ENCODE measurements around the gene KLF8.
"Not testable (repeated sequence)": the region's sequence is repeated elsewhere in the genome, so short reads cannot be mapped to it uniquely, and the experiment has no call there.

The KLF8 gene

DNA sequence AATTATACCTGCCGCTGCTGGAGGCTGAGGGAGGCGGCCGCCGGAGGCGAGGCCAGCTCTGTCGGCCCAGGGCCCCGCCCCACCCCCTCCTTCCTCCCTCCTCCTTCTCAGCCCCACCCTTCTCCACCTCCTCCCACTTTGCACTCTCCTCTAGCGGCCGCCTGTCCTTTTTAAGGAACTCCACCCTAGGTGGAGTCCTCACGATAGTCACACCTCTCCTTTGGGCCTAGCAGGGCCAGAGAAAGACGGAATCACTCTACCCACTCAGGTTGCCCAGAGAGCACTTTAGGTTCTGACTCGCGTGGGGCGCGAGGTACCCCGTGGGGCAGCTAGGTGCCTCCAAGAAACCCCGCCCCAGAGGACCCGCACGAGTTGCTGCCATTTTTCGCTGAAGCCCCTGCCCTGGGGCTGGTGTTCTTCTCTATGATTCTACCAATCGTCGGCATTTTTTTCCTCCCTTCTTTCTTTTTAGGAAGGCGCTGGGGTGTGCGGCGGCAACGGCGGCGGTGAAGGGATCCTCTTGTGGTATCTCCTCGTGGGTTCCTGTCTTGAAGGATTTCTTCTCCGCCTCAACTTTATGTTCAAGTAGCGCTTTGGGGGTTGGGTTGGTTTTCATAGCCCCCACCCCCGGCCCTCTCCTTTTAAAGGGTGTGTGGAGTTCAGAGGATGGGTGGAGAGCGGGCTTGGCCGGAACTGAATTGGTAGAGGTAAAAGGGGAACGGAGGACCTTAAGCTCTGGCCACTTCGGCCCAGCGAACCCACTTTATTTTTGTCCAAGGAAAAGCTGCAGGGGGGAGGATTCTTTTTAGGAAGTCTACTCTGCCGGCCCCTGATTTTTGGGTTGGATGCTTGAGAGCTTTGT, at the start of gene KLF8:
Gene KLF8, plus strand, starts transcription at position 136 of the 862 bp plus-strand sequence. CDS start 979 bp downstream, outside the sequence.
- DNase-seq (ENCODE audit: low read depth): peak; percentile 15

DNA sequence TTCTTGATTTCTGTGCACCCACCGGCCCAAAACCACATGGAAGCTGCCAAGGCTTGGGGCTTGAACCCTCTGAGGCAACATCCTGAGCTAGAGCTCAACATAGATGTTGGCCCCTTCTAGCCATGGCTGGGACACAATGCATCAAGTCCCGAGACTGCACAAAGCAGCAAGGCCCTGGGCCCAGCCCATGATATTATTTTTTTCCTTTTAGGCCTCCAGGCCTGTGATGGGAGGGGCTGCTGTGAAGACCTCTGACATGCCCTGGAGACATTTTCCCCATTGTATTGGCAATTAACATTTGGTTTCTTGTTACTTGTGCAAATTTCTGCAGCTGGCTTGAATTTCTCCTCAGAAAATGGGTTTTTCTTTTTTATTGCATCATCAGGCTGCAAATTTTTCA, 25.2 kb upstream of the KLF8 start:
- DNase-seq (ENCODE audit: low read depth): not testable (repeated sequence)

DNA sequence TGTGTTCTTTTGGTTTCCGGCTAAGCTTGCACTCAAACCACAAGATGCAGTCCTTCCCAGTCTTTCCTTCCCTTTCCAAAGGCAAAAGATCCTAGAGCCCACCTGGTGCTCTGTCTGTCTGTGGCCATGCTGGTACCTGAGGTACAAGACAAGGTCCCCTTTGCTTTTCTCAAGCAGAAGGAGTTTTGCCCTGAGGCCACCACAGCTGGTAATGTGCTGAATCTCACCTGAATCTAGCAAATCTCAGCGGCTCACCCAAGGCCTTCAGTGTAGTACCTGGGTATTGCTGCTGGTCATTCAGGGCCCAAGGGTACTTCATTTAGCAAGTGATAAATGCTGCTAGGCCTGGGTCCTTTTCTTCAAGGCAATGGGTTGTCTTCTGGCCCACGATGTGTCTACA, 20.5 kb upstream of the KLF8 start:
- DNase-seq (ENCODE audit: low read depth): no peak

DNA sequence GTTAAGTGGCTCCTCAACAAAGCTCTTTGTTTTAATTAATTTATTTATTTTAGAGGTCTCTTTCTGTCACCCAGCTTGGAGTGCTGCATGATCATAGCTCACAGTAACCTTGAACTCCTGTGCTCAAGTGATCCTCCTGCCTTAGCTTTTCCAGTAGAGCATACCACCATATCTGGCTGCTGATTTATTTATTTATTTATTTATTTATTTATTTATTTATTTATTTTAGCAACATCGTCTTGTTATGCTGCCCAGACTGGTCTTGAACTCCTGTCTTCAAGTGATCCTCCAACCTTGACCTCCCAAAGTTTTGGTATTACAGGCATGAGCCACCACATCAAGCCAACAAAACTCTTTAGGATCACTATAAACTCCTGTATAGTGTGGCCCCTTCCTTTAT, 15.8 kb upstream of the KLF8 start:
- DNase-seq (ENCODE audit: low read depth): no peak

DNA sequence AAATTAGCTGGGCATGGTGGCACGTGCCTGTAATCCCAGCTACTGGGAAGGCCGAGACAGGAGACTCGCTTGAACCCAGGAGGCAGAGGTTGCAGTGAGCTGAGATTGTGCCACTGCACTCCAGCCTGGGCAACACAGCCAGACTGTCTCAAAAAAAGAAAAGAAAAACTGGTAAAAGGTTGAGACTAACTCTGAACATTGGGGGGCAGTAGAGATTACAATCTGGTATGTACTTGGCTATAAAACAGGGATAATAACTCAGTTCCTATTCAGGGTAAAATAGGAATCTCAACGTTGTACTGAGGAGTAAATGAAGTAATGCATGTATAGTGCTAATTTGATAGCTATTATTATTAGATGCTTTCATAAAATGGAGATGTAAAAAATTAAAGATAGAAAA, 12.5 kb upstream of the KLF8 start:
- no peak for DNase-seq (ENCODE audit: low read depth)

DNA sequence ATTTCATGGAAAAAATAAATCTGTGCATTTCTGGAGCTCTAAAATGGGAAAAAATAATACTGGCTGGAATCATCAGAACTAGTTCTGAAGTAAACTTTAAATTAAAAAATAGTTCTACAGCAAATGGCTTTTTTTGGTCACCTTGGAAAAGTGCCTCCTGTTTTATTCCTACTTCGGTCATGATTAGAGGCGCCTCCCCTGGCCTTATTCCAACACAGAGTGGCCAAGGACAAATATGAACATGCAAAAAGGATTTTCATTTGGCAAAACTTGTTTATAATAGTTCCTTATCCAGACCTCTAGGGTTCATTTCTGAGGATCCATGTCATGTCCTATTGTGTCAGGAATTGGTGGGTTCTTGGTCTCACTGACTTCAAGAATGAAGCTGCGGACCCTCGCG, 11.1 kb upstream of the KLF8 start:
- DNase-seq (ENCODE audit: low read depth): no peak

DNA sequence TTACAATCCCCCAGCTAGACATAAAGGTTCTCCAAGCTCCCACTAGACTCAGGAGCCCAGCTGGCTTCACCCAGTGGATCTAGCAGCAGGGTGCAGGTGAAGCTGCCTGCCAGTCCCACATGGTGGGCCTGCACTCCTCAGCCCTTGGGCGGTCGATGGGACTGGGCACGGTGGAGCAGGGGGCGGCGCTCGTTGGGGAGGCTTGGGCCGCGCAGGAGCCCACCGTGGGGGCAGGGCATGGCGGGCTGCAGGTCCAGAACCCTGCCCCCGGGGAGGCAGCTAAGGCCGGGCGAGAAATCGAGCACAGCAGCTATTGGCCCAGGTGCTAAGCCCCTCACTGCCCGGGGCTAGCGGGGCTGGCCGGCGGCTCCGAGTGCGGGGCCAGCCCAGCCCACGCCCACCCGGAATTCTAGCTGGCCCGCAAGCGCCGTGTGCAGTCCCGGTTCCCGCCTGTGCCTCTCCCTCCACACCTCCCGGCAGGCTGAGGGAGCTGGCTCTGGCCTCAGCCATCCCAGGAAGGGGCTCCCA, 9.6 kb upstream of the KLF8 start:
- no peak for DNase-seq (ENCODE audit: low read depth)

DNA sequence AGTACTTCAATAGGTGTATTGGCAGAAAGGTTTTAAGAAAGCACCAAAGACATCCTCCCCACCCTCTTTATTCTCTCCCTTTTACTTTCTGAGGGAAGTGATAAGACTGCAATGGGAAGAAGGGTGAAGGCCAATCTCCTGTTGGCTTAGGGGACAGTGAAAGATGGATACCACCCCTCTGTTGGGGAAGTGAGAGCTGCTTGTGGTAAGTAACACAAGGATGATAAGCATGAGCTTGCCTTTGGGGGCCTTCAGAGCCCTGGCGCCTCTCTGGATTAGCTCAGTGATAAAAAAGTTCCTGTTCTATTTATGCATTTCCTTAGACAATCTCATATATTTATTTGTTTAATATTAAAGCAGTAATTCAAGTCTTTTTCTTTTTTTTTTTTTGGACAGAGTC, 5.2 kb upstream of the KLF8 start:
- no peak for DNase-seq (ENCODE audit: low read depth)

DNA sequence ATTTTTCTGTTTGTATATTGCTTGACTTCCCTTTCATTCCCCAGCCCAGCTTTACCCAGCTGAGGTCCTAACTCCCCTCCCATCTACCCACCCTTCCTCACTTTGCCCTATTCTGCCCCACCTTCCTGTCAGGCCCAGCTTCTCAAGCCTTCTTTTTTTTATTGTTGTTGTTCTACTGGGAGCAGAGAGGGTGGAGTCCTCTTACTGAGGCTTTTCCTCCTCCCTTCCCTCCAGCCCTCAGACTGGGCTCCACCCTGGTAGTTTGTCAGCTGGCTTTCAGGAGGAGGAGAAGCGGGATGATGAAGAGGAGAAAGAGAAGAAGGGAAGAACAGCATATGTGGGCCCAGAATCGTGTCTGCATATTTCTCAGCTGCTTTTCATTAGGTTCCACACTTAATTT, 3.2 kb upstream of the KLF8 start:
- DNase-seq (ENCODE audit: low read depth): no peak

DNA sequence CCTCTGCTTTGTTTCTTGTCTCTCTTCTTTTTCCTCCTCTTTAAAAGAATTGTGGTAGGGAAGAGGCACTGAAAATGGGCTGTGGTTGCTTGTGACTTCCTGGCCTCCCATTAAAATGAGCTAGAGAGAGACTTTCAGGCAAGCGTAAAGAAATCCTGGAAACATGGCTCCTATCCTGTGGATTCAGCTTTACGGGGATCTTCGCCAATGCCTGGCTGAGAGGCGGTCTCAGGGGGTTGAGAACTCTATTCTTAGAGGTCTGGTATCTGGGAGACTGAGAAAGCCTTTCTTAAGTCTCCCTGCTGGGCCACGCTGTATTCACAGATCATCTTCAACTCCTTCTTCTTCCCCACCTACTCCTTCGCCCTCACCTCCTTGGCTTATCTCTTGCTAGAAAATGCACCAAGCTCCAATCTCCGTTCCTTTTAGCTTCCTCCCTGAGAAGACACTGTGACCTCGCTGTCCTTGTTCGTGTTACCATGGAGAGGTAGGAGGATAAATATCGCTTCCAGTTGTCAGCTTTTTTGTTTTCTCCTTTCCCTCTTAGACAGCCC, 542 bp upstream of the KLF8 start:
- DNase-seq (ENCODE audit: low read depth): no peak

DNA sequence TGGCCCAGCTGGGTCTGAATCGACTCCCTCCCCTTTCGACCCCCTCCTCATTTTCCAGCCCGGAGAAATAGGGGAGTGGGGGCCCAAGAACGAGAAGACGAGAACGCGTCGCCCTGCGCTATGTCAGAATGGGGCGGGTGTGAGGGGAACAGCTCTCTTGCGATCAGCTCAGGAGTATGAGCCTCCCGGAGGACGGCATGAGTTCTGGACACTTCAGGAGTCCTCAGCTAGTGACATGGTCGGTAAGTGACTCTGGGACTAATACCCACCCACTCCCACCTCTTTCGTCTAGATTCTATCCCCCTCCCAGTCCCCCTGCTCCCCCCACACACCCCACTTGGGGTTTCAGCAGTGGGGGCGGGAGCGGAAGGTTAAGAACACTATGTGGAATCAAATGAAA, 944 bp downstream of the KLF8 start:
- no peak for DNase-seq (ENCODE audit: low read depth)

DNA sequence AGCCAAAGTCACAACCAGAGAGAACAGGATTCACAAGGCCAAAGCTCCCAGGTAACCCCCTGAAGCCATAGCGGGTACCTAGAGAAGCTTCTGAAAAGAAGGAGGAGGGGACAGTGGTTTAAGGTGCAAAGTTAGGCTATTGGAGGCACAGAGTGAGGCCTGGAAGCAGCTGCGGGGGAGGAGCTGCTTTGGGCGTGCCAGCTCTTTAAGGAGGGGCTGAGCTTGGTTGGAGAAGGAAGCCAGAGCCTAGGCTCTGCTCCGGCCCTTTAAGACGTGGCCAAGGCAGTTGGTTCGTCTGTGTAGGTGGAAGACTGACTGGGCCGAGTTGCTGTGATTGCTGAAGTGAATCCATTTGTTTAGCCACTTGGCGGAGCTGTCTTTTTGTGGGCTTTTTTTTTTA, 1.5 kb downstream of the KLF8 start:
- DNase-seq (ENCODE audit: low read depth): no peak

DNA sequence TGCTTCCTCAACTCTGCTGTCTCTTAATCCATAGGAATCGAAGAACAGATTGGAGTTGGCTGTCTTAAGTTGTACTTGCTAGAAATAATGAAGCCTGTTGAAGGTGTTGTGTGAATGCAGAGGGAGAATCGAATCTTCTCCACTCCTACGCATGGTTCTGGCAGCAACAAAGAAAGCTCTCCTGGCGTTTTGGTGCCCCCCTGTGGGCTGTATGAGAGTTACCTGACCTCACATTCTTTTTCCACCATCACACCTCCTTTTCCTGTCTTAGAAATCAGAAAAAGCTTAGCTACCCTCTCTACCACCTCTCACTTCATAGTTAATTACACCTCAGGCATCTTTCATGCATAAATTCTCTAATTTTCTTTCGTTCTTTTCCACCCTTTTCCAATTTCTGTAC, 16.3 kb downstream of the KLF8 start:
- DNase-seq (ENCODE audit: low read depth): no peak

DNA sequence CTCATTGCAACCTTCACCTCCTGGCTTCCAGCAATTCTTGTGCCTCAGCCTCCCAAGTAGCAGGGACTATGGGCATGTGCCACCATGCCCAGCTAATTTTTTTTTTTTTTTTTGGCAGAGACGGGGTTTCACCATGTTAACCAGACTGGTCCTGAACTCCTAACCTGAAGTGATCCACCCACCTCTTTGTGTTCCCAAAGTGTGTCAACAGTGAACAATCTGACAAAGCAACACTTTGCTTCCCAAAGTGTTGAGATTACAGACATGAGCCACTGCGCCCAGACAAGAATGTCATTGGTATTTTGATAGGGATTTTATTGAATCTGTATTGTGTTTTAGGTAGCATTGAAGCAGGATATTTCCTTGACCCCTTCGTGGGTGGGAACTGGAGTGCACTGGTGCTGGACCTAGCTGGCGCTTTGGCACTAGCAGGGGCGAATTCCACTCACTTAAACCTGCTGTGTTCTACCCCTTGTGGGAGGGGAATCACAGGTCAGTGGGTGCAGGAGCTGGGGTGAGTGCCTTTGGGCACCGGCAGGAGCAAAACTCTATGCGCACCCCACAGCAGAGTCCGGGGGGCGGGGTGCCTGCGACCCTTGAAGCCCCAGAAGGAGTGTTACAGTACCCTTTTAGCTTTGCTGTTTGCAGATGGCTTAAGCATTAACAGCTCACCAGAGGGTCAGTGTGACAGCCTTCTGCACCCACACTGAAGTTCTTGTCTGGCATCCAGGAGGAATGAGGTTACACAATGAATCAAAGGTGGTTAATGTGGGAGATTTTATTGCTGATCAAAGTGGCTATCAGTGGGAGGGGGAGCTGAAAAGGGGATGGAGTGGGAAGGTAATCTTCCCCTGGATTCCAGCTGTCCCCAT, 21.9 kb downstream of the KLF8 start:
- DNase-seq (ENCODE audit: low read depth): no peak

DNA sequence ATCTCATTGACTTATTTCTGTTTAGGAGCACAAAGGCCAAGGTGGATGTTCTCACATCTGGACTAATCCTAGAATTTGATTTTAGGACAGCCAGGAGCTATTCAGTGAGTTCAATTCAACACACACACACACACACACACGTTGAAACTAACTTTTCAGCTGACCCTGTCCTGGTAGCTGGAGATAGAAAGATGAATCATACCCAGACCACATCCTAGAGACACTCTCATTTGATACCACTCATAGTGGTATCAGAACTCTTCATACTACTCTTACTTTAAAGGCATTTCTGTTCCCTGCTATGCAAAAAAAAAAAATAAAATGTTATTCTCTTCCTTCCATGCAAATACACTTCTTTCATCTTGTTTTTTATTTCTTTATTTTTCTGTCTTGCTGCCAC, 36.7 kb downstream of the KLF8 start:
- DNase-seq (ENCODE audit: low read depth): no peak

DNA sequence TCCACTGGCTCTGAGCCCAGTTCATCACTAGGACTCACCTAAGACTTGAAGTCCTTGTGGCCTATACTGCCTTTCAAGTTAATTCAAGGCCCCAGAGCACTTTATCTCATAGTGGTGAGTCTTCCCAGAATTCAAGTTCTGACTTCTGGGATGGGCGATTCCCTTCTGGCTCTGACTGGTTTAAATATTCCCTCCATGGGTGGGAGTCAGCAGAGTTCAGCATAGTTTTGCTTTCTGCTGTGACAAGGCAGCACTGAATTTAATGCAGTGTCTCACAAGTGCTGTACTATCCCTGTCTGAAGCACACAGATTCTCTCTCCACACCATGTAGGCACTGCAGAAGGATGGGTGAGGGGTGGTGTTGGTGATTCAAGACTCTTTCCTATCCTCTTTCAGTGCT, 46.5 kb downstream of the KLF8 start:
- no peak for DNase-seq (ENCODE audit: low read depth)

DNA sequence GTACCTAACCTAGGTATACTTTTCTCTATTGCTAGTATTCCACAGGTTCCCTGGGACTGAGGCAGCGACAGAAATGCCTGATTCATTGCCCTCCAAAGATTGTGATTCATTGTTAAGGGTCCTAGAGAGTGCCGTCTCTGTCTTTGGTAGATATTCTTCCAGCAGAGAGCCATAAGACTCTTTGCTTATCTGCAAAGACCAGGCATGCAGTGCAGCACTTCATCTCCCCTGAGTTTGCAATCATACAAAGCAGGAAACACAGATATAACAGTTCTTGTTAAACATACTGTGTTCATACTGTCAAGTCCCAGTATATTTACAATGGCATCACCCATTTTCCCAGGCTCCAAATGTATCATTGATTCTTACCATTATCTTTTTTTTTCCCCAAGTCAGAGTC, 47.7 kb downstream of the KLF8 start:
- DNase-seq (ENCODE audit: low read depth): no peak

DNA sequence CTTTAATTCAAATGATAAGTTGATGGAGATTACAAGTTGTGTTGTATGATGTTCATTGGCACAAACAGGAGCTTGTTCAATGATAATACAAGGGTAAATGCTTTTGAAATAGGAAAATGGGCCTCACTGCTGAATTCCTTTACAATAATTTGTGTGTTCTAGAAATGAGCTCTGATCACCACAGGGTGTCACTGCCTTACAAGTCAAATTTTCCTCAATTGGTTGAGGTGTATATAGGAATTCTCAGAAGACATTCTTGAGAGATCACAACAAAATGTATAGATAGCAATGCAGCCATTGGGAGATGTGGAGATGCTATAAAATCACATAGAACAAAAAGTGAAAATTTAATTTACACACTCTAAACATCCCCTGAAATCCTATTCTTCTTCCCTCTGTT, 49.6 kb downstream of the KLF8 start:
- DNase-seq (ENCODE audit: low read depth): no peak

DNA sequence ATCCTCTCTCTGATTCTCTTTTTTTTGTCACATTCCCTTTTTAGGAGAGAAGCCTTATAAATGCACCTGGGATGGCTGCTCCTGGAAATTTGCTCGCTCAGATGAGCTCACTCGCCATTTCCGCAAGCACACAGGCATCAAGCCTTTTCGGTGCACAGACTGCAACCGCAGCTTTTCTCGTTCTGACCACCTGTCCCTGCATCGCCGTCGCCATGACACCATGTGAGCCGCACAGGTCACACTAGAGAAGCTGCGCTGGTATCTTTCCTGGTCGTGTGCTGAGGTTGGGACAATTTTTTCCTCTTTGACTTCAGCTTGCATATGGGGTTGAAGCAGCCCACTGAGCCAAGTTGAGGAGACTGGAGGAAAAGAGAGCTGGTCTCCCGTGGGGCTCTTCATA, 52.1 kb downstream of the KLF8 start:
- DNase-seq (ENCODE audit: low read depth): no peak

DNA sequence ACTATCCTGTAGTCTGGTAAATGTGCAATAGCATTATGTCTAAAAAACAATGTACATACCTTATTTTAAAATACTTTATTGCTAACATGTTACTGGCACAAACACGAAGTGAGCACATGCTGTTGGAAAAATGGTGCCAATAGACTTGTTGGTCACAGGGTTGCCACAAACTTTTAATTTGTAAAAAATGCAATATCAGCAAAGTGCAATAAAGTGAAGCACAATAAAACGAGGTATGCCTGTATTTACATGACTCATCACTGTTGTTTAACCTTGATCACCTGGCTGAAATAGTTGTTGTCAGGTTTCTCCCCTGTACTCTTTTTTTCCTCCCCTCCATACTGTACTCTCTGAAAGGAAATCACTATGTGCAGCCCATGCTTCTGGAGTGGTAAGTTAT, 56.5 kb downstream of the KLF8 start:
- no peak for DNase-seq (ENCODE audit: low read depth)

DNA sequence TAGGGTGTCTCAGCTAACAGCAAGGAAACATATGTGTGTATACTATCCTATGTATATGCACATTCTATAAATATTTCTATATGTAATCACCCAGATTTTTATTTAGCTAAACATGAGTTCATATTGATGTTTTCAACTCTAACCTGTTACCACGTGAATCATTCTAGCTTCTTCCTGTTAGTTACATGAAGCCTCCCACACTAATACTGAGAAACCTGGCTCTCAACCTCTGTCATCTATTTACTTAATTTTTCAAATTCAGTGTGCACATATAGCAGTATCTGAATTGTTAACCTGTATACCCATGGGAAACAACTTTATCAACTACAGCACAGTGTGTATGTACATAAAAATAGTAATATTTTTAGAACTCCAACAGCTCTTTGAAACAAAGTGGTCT, 57.3 kb downstream of the KLF8 start:
- DNase-seq (ENCODE audit: low read depth): no peak

DNA sequence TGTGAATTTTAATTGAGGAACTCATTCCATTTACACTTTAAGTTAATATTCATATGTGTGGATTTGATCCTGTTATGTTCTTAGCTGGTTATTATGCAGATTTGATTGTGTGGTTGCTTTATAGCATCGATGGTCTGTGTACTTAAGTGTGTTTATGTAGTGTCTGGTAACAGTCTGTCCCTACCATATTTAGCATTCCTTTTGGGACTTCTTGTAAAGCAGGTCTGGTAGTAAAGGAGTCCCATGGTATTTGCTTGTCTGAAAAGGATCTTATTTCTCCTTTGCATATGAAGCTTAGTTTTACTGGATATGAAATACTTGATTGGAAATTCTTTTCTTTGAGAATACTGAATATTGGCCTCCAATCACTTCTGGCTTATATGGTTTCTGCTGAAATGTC, 76.6 kb downstream of the KLF8 start:
- DNase-seq (ENCODE audit: low read depth): no peak

DNA sequence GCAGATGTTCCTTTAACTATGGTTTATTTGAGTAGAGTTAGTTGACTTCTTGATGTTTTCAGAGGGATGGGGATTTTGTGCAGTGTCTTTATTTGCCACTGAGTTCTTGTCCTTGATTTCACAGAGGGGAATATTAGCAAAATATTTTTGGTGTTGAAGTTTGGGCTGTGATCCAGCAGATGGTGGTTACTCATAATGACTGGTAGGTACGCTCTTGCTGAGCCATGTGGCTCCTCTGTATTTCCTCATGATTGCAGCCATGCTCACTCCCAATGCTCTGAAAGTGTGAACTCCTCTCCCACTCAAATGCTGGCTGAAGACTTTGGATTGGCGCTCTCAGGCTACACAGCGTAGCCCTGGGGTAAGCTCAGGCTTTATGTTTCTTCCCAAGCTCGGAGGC, 77.7 kb downstream of the KLF8 start:
- DNase-seq (ENCODE audit: low read depth): no peak
